Limb (tissue), 2 donors: Measurements from ENCODE around the gene ANO1.
"Not testable (repeated sequence)": the region's sequence is repeated elsewhere in the genome, so short reads cannot be mapped to it uniquely, and the experiment has no call there.

Experiments
- DNase-seq, 2 donors: peaks; one replicate each; pipeline ENCODE4 v3.0.0-alpha.2; 2016; ENCODE audit errors: extremely low spot score in 2 of 2

The ANO1 gene

DNA sequence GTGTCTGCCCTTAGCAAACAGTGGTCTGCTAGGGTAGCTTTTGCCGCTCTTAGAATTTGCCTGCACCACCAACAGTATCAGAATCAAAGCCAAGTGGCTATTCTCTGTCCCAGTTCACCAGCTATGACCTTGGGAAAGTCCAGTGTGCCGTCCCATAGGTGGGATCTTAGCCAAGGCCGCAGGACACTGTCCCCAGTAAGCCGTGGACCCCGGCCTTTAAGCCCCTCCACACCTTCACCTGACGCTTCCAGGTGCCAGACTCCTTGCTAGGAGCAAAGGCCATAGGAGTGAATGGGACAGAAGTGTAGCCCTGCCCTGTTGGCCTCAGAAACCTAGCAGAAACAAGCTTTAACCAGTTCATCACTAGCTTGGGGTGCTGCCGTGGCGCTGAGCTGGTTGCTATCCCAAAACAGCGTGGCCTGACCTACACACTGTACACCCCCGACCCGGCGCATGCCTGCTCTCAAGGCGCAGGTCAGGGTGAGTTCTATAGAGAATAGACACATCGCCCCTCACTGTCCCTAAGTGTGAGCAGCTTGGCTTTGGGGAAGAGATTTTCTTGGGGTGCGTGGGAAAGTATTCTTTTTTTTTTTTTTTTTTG lies 129.5 kb downstream of the ANO1 start:
- DNase-seq: no peak

DNA sequence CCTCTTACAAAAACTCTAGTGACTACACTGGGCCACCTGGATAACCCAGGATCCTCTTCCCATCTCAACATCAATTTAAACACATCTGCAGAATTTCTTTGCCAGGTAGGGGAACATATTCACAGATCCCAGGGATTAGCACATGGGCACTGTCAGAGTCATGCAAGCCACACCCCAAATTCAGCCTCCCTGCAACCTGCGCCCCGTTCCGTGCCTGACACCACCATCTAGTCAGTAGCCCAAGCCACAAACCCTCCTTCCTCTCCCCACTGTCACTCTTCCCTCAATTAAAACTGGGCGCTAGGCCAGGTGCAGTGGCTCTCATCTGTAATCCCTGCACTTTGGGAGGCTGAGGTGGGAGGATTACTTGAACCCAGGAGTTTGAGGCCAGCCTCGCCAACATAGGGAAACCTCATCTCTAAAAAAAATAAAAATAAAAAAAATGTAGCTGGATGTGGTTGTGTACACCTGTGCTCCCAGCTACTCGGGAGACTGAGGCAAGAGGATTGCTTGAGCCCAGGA lies 131.3 kb downstream of the ANO1 start:
- no peak for DNase-seq

DNA sequence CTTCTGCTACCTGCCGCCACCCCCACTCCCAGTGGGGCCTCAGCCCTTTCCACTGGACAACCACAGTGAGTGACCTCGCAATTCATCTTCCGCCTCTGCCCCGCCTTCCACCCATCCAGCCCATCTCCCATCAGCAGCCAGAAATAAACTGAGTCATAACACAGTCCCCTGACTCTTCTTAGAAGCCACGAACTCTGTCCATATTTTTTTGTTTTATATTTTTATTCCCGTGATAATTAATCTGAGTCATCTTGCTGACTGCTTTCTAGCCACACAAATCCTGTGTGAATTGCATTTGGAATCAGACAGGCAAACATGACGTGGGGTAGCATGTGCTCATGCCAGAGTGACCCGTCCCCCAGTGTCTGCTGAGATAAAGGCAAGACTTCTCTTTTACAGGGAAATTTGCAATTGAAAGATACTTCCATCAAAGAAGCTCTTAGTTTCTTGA lies 132.0 kb downstream of the ANO1 start:
- DNase-seq: no peak

DNA sequence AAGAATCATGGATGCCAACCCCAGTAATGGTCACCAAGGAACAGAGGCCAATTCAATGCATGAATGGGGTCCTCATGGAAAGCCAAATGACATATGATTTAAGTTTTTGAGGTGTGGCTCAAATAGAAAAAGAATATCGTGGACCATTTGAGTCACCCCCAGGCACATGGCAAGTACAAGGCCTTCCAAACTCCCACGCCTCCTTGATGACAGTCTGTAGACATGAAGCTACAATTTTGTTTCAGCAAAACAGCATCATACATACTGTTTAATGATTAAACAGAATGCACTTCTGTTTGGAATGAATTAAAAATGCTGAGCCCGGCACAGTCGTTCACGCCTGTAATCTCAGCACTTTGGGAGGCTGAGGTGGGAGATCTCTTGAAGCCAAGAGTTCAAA lies 132.4 kb downstream of the ANO1 start:
- no peak for DNase-seq

DNA sequence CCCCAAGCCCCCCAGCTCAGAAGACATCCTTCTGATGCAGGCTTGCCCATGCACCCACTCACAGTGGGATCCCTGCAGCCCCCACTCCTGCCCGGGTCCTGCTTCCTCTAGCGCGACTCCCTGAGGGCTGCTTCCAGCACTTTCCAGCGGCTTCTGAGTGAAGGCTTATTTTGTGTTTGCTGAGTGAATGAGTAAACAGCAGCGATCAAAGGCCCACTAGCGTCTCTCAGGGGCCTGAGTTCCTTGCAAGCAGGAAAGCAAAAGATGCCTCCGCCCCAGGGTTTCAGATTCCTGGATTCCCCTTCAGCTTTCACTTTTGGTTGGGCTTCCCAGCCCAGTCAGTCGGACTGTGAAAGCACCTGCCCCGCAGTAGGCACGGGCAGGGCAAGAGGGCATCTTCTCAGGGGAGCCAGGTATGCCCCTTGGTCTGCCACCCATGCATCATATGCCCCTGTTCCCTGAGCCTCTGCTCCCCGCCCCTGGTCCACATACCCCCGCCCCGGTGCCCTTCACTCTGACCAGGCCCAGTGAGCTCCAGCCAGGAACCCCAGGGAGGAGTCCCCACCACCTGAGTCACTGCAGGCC lies 134.2 kb downstream of the ANO1 start:
- DNase-seq: no peak

DNA sequence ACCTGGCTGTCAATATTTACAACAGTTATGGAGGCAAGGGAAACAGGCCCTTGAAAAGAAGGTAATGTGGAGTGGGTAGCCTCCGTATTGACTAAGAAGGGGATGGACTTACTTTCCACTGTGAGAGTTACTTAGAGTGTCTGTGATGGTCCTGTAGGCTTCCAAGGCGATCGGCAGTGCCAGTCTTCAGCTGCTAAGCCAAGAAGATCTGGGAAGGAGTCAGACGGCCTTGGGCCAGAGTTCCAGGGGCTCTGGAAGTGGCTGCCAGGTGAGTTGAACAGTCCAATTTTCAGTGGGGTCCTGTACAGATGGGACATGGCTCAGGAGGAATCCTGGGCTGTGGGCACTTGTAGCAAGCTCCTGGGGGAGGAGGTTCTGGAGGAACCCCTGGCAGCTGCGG lies 139.3 kb downstream of the ANO1 start:
- DNase-seq: not testable (repeated sequence)

DNA sequence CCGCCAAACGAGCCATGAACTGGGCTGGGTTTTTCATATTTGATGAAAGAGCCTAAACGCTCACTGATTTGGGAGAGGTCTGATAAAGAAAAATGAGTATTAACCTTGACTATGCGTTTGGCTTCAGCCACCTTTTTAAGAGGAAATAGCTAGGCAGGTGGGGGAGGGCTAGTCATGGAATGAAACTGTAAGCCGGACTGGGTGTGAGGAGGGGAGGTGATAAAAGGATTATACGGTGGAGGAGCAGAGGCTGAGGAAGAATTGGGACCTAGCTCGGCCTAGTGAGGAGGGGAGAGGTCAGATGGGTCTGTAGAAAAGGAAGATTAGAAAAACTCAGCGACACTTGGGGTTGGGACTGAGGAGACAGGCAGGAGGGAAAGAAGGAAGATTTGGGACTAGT lies 140.0 kb downstream of the ANO1 start:
- not testable (repeated sequence) for DNase-seq

DNA sequence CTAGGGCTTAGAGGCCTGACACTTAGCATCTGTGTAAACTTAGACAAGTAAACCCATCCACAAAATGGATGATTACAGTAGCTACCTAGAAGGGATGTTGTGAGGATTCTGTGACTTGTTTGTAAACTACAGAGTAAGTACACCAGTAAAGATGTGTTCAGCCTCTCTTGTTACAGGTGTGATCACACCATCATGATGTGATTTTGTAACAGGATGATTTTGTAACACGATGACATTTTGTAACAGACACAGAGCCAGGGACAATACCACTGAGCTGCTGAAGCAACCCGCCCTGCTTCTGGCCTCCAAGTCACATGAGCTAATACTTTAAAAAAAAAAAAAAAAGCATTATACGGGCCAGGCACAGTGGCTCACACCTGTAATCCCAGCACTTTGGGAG lies 142.0 kb downstream of the ANO1 start:
- no peak for DNase-seq

DNA sequence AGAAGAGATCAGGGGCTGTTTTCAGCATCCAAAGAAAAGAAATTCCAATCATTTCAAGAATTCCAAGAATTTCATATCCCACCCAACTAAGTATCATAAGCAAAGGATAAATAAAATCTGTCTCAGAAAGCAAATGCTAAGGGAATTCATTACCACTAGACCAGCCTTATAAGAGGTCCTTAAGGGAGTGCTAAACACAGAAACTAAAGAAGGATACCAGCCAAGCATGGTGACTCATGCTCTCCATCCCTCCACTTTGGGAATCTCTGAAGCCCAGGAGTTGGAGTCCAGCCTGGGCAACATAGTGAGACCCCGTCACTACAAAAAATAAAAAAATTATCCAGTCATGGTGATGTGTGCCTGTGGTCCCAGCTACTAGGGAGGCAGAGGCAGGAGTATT lies 142.8 kb downstream of the ANO1 start:
- DNase-seq: no peak

DNA sequence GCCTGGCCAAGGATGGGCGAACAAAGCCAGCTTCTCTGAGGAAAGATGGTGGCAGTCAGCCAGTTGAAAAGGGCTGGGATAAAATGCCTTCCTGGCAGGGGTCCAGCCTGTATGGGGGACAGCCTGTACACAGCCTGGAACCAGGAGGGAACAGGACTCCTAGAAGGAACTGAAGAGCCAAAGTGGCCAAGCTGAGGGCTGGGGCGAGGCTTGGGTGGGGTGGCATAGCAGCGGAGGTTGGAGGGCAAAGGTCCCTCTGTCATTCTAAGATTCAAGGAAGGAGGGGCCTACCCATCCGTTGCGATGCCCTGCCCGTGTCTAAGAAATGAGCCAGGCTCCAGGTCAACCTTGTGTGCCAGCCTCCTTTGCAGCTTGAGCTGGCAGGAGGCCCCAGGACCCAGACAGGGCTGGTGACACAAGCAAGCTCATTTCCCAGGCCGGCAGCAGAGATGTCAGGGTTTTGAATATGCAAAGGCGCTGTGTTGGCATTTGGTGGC lies 147.6 kb downstream of the ANO1 start:
- no peak for DNase-seq

DNA sequence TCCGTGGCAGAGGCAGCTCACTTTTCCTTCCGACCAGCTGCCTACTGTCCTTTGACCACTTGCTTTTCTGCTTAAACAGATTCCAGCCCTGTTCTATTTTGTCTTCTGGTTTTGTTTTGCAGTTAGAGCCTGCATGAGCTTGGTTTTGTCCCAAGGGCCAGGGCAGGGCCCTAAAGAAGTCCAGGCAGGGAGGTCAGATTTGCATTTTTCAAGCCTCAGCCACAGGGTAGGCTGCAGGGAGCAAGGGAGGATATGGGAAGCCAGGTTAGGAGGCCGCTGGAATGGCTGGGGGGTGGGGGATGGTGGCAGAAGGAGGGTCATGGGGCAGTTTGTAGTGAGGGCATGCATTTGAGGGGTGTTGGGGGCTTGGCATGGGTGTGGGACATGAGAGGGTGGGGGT lies 148.1 kb downstream of the ANO1 start:
- no peak for DNase-seq

DNA sequence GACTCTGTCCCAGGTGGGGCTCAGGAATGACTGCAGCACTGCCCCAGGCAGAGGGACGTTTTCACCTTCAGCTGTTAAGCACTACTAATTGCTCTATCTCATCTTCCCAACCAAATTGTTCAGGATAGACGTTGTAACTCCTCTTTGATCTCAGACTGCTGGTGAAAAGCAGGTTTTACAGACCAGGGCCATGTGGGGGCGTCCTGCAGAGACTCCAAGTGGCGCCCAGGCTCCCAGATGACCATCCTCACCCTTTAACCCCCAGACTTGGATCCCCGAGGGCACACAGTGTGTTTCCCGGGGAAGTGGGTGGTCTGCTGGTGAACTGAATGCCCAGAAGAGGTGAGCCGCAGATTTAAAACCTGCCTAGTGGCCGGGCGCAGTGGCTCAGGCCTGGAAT lies 148.8 kb downstream of the ANO1 start:
- no peak for DNase-seq

DNA sequence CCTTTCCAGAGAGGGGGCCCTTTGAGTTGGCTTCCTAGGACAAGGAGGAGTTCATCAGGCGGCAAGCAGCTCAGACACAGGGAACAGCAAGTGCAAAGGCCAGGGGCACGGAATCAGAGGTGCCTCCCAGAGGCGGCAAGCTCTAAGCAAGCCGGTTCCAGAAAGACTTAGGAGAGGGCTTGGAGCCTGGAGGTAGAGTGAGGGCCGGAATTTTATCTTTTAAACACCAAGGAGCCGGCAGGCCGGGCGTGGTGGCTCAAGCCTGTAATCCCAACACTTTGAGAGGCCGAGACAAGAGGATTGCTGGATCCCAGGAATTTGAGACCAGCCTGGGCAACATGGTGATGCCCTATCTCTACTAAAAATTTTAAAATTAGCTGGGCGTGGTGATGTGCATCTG lies 151.6 kb downstream of the ANO1 start:
- no peak for DNase-seq

DNA sequence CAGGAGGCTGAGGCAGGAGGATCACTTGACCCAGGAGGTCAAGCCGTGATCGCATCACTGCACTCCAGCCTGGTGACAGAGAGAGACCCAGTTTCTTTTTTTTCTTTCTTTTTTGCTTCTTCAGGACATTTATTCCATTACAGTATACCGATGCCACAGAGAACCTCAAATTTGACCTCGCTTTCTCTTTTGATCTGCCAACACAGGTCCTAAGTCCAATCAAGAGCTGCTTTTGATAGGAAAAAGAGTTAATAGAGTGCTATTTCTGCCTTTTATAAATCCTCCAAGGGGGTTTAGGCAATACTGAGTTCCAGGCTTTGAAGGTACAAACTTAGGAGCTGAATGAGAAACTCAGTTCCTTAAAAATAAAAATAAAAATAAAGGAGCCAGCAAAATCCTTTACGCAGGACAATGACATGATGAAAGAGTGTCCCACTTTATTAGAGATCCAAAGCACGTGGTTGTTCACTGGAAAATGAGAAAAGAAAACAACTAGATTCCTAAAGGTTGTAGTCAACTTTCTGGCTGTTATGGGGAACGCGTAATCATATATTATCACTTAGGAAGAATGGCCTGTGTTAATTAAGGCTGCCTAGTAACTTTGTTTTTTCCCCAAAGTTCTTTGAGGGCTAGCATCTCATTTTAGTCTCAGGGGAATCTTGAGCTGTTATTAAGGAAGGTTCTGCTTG lies 152.2 kb downstream of the ANO1 start:
- no peak for DNase-seq

DNA sequence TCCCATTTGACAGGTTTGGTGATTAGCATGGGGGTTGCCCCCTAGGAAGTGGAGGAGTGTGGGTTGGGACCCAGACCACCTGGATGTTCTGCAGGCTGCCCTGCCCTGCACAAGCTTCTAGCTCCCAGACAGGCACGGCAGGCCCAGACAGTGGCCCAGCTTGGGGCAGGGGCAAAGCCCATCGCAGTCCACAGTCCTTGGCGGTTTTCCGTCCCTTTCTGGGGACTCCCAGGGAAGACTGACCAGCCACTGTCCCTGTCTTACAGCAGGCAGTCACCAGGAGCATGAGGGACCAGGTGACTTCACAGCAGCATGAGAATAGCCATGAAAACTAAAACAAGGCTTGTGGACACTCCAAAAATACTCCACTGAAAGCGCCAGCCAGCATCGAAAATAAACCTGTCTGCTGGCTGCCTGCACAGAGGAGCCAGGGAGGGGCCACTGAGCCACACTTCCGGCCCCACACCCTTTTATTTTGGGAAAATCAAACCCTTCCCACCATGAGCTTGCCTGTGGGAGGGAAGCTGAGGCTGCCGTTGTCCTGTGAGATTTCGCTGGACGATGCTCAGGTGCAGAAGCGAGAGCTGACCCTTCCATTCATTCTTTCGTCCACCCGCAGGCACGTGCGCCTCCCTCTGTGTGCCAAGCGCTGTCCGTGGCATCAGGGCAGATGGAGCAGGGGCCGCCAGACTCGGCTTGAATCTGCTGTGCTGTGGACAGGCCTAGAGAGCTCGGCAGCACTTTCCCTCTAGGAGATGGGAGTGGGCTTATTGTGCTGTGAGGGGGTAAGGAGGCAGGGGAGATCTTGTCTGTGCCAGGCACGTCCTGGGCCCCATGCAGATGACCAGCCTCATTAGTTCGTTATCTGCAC lies 153.0 kb downstream of the ANO1 start:
- DNase-seq: no peak

DNA sequence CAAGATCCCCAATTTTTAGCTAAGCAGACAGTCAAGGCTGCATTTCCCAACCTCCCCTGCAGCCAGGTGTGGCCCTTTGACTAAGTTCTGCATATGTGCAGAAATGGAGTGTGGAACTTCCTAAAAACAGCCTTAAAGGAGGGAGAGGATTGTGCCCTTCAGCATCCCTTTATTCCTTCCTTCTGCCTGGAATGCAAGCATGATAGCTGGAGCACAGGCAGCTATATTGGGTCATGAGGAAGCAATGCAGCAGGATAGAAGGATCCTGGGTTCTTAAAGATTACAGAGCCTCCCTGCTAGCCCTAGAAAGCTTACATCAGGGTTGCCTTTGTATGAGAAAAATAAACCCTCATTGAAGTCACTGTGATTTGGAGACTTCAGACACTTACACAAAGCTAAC lies 154.9 kb downstream of the ANO1 start:
- DNase-seq: no peak

DNA sequence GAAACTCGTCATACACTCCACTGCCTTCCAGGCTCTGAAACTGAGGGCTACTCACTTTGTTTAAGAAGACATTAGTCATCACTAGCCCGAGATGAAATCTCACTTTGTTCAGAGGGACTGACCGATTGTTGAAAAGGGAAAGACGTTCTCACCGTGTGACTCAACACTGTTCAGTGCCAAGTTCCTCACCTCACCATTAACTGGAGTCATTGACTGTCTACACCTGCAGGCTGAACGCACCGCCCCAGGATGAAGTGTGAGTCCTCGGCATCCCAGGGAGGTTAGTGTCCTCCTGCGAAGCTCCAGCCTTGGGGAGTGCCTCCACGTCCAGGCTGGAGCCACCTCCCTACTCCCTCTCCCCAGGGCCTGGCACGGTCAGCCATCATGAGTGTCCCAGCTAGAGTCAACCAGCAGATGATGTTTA lies 155.4 kb downstream of the ANO1 start:
- DNase-seq: no peak

DNA sequence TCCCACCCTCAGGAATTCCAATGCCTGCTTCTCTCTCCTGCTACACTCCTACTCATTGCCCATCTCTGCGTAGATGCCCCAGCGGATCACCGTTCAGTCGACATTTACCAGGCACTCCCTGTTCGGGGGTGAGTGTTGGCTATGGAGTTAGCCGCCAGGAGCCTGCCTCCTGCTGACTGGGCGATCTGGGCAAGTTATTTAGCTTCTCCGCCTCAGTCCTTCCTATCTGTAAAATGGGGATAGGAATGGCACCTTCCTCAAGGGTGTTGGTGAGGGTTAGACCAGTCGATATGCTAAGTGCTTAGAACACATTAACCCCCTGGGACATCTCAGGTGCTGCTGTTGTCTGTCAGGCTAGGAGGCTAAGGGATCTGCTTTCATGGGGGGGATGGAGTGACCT lies 155.8 kb downstream of the ANO1 start:
- DNase-seq: no peak
